GM21367 (cell line): ENCODE measurements around the gene ACER3.
A peak's percentile ranks its signal among the peaks of the same experiment; 100 is the strongest.
"Not testable (repeated sequence)": the region's sequence is repeated elsewhere in the genome, so short reads cannot be mapped to it uniquely, and the experiment has no call there.

Experiments used
- ATAC-seq: cut with Tn5 transposase; IDR thresholded peaks from one replicate; pipeline ENCODE4 v1.9.1; 2021; ENCODE audit not compliant: unreplicated experiment

Gene ACER3

DNA sequence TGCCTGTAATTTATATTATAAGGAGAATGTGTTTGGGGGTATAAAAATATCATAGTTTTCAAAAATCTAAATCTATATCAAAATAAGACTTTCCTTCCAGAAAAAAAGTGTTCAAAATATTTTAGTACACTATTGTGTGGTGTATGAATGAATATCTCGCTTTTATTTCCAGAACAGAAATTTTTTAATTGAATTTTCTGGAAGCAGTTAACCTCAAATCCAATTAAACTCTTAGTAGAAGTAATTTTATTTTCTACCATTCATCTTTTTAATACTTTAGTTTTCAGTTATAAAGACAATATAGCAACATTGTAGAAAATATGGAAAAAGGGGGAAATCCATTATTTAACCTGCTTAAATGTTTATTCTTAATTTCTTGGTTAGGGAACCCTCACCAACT lies 58.7 kb downstream of the ACER3 start:
- ATAC-seq, result no peak

DNA sequence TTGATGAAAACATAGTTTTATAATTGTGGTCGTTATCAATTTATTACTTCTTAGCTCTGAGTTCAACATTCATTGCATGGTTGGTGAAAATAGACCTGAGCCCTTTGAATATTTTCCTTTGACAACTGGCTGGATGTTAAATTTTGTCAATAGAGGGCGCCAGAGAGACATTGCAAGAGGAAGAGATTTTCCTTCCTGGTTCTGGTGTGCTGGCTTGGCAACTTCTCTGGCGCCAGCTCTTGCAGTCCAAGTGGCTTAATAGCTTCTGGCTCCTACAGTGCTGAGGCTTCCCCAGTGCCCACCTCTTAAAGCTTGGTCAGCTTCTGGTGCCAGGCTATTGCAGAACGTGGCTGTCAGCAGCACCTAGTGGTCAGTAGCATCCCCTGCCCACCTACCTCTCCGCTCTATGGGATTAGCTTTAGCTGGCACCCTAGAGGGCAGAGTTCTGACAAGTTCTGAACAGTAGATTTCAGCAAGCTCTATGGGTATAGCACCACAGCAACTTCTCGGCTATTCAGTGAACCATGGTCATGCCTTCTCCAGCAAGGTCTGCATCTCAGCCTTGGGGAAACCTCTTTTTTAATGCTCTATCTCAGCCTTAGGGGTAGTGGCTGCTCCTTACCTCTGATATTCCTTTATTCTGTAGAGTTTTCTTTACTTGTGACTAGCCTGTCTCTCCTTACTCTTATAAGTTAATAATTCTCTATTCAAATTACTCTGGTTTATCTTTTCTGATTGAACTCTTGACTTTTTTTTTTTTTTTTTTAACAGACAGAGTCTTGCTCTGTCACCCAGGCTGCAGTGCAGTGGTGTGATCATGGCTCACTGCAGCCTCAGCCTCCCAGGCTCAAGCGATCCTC lies 59.4 kb downstream of the ACER3 start:
- ATAC-seq, result peak; percentile 49

DNA sequence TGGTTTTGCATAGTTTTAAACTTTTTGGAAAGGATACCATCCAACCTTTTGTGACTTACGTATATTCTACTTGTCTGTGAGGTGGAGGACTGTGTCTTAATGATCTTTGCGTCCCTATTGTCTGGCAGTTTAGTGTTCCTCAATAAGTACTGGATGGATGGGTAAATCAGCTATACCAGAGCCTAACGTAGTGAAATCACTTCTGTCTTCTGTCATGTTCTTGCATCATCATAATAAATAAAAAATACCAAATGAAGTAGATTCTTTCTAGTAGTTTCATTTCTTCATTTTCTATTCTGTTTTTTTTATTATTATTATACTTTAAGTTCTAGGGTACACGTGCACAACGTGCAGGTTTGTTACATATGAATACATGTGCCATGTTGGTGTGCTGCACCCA lies 66.4 kb downstream of the ACER3 start:
- ATAC-seq, result no peak

DNA sequence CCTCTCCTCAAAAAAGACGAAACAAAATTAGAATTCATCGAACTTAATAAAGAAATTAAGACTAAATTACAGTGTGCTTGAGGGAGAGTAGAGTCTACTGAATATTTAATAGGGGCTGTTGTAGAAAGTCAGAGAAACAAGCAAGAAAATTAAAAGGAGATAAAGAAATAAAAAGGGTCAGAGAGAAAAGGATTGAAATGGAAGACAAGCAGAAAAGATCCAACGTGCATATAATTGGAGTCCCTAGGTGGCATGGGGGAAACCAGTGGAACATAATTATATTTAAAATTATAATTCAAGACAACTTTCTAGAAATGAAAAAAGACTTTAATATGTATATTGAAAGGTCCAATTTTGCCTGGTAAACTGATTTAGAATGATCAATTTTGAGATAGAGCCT lies 74.3 kb downstream of the ACER3 start:
- no peak for ATAC-seq

DNA sequence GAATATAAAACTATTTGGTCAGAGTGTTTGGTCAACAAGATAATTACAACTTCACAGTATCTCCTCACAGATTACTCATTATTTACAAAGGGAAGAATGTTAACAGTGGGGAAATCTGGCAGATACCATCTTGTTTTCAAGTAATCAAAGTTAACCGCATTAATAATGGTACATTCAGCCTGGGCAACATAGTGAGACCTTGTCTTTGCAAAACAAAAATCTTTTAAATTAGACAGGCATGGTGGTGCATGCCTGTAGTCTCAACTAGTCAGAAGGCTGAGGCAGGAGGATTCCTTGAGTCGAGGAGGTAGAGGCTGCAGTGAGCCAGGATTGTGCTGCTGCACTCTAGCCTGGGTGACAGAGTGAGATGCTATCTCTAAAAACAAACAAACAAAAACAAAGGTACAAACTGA lies 78.5 kb downstream of the ACER3 start:
- no peak for ATAC-seq

DNA sequence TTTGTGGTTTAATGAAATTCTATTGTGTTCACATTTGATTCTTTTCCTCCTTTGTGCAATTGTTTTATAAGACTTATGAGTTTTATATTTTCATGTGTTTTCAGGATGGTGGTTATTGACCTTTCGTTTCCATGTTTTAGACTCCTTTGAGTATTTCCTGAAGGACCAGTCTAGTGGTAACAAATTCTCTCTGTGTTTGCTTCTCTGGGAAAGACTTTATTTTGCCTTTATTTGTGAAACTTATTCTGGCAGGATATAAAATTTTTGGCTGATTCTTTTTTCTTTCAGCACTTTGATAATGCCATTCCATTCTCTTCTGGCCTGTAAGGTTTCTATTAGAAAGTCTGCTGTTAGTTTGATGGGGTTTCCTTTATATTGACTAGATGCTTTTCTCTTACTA lies 83.5 kb downstream of the ACER3 start:
- ATAC-seq, result no peak

DNA sequence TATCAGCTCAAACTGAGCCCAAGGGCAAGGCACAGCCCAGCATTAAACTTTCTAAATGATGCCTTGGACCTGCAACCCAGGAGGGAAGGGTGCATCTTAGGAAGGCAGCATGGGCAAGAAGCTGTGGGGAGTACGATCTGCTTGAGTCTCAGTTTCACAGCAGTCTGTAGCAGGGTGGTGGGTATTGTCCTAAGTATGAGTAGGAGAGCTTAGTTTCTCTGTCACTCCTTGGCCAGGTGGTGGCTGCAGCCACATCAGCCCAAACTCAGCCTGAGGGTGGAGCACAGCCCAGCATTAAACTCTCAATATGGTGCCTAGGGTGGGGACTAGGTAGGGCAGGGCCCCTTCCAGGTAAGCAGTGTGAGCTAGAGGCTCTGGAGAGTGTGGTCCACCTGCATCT lies 85.5 kb downstream of the ACER3 start:
- ATAC-seq, result no peak

DNA sequence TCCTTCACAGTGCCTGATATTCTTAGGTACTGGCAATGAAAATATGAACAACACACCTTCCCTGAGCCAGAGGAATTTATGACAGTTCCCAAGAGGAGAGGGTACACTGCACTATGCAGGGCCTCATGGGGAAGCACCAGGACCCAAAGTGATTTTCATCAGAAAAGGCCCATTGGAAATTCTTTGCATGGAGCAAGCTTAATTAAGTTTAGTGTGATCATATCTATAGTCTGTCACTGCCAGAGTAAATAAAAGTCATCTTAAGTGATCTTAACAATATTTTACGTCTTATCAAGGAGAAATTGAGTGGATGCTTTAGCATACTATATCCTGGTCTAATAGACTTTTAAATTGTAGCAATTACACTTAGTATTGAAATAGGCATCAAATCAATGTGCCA lies 86.5 kb downstream of the ACER3 start:
- ATAC-seq, result no peak

DNA sequence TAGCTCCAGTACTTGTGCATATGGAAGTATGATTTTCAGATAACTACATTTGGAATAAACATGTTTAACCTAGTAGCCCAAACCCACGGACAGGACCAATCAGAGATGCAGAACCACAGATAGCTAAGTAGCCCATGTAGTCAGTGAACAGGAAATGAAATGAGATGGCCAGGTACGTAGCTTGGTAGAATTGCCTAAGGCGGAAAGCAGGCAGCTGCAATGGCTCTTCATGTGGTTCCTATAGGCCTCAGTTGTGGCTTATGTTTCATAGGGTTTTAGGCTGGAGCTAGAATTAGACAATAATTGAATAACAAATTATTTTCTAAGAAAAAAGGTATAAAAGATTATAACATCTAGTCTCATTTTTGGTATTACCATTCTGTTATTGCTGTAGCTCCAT lies 87.1 kb downstream of the ACER3 start:
- no peak for ATAC-seq

DNA sequence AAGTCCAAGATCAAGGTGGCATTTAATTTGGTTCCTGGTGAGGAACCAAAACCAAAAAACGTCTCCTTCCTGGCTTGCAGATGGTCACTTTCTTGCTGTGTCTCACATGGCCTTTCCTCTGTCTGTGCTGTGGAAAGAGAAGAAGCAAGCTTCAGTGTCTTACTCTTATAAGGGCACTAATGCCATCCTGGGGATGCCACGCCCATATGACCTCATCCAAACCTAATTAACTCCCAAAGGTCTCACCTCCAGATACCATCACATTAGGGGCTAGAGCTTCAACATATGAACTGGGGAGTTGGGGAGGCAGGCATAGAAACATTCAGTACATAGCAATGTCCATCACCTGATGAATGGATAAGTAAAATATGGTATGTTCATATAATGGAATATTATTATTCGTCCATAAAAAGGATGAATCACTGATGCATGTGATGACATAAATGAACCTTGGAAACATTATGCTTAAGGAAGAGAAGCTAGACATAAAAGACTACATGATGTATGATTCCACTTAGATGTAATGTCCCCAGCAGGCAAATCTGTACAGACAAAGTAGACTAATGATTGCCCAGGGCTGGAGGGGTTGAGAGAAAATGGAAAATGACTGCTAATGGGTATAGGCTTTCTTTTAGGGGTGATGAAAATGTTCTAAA lies 94.9 kb downstream of the ACER3 start:
- no peak for ATAC-seq

DNA sequence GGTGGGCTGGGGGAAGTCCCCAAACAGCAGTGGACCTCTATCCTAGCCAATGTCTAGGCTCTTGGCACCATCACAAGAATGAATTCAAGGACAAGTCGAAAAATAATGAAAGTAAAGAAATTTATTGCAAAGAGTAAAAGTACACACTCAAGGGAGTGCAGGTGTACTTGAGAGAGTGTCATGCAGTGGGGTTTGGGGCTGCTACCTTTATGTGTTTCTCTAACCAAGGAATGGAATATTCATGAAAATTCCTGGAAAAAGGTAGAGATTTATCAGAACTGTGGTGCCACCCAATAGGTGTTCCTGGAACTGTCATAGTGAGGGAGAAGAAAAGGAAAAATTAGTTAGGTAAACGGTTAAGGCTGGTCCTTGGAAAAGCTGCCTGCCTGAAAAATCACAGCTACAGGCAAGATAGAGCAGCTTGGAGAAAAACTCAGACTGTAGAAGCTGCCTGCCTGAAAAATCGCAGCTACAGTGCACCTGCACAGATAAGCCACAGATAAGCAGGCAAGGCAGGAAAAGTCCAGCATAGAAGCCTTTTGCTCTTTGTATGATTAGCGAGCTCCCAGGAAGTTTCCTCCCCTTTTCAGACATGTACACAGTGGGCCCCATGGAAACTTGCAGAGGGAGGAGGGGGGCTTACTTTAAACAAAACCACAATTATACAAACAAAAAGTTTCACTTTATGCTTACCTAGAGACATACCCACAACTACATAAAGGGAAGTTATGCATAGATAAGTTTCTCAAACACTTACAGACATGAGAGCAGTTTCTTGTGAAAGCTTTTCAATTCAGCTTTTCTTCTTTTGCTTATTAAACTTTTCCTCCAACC lies 102.1 kb downstream of the ACER3 start:
- peak; percentile 67 for ATAC-seq

DNA sequence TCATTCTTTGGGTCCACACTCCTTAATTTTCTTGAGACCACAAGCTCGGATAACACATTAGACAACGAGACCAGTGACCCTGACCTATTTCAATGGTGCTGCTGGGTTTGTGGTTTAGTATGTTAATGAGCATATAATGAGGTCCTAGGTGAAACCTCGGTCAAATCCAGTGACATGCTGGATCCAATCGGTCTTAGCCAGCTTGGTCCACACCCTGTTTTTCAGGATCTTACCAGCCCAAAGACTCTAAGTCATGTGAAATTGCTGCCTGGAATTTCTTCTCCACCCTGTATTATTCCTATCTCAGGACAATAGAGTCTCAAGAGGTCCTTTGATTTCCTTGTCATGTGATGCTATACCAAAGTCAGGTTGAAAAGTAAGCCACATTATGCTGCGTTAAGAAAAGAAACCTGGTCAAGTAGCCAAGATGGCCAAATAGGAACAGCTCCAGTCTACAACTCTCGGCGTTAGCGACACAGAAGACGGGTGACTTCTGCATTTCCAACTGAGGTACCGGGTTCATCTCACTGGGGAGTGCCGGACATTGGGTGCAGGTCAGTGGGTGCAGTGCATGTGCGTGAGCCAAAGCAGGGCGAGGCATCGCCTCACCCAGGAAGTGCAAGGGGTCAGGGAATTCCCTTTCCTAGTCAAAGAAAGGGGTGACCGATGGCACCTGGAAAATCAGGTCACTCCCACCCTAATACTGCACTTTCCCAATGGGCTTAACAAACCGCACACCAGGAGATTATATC lies 102.9 kb downstream of the ACER3 start:
- not testable (repeated sequence) for ATAC-seq

DNA sequence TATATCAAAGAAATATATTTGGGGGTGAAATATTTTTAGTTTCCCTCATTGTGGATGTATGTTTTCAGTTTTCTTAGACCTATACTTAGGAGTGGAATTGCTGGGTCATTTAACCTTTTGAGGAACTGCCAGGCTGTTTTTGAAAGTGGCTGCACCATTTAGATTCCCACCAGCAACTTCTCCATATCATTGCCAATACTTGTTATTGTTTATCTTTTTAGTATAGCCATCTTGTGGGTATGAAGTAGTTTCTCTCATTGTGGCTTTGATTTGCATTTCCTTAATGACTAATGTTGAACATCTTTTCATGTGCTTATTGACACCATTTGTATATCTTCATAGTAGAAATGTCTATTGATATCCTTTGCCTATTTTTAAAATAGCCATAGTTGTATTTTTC lies 111.3 kb downstream of the ACER3 start:
- ATAC-seq, result no peak

DNA sequence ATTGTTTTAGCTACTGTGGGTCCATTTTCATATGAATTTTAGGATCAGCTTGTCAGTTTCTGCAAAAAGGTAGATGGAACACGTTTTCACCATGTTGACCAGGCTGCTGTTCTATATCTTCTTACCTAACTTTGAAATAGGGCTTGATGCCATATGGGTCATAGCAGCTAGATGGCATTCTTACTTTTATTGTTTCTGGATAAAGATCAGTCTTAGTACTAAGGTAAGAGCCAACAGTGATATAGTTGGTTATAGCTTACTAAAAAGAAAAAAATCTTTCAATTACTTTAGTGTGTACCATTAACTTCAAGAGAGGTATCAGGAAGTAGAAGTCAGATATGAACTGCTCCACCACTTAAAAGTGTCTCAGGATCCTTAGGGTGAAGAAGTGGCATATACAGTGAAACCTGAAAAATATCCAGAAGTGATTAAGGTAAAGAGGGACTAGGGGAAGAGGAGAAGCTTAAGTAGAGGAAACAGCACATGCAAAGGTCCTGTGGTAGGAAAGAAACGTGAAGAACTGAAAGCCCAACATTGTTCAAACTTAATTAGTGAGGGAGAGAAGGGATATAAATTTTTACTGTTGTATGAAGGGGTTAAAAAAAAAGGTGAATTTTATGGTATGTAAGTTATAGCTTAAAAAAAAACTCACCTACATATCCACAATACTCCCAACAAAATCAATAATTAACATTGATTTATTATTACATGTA lies 113.6 kb downstream of the ACER3 start:
- ATAC-seq, result no peak

DNA sequence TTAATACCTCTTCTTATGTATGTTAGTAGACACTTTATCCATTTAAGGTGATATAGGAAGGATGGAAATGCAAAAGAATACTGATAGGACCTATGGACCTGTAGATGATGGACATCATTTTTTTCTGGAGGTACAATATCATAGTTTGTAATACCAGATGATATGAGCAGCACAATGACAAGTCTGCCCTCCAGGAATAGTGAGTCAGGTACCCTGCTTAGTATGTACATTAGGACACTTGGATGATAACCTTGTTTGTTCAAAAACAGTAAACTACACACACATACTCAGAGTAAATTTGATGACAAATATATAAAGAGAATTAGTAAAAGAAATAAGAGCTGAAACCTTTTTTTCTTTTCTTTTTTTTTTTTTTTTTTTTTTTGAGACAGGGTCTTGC lies 114.8 kb downstream of the ACER3 start:
- no peak for ATAC-seq

DNA sequence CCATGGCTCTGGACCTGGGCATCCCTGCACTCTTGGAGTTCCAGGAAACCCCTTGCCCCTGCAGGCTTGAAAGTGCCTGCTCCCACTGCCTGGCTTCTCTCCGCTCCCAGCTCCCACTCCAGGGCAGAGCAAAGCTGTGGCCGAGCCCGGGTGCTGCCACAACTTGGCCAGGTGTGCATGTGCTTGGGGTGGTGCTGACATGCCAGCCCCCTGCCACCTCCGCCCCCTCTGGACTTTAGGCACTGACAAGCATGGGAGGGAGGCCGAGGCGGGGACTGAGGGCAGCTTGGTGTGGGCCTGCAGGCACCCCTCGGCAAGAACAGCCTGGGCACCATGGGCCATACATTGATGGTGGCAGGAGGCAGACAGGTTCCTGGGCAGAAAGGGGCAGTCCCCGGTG lies 117.1 kb downstream of the ACER3 start:
- ATAC-seq, result no peak

DNA sequence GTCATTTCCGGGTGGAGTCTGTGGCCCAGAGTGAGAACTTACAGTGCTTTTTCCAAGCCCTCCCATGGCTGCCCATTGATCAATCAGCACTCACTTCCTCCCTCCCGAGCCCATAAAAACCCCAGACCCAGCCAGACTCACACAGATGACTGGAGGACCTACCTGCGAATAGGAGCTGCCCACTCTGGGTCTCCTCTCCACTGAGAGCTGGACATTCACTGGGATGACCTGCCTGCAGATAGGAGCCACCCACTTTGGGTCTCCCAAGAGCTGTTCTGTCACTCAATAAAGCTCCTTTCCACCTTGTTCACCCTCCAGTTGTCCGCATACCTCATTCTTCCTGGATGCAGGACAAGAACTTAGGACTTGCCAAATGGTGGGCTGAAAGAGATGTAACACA lies 117.5 kb downstream of the ACER3 start:
- no peak for ATAC-seq

DNA sequence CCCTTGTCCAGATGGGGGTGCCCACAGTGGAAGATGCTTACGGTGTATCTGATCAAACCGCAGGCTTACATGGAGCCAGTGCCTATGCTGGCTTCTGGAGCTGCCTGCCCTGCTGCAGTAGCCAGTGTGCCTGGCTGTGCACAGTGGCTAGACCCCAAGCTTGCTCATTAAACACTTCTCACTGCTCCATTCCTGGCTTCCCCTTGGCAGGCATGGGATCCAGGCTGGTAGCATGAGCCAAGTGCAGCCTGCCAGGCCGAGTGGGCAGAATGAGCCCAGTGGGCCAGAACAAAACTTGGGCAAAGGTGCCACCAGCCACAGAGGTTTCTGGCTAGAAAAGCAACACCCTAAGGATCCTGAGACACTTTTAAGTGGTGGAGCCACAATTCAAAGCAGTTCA lies 118.1 kb downstream of the ACER3 start:
- no peak for ATAC-seq

DNA sequence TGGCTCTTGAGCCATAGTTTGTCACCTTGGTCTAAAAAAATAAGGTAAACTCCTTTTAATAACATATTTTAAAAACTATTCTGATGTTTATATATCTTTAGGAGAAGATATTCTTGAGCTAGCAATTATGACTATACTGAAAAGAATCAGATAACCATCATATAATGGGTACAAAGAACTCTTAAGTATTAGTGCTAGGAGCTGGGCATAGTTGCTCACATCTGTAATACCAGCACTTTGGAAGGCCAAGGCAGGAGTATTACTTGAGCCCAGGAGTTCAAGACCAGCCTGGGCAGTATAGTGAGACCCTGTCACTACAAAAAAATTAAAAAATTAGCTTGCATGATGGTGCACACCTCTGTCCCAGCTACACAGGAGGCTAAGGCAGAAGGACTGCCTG lies 119.5 kb downstream of the ACER3 start:
- ATAC-seq, result no peak

DNA sequence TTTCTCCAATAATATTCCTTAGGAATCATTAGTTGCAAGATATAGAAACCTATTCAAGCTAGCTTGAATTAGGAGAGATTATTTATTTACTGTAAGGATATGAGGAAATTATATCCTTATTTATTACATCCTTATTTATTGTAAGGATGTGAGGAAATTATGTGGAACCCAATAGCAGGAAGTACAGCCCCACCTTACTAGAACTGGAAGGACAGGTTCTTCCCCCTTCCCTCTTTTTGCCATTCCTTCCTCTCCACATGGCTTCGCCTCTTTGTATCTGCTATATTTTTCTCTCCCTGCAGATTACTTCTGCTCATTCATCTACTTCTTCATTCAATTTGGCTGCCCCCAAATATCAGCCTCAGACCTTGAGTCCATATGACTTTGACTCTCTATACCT lies 124.0 kb downstream of the ACER3 start:
- no peak for ATAC-seq
